ENCODE measurements around the gene KIAA1217. TPM values are rescaled to one million over a fixed set of nuclear protein-coding genes. Genes with fewer than 3 reads are reported as not detected.
"Not testable (repeated sequence)": the region's sequence is repeated elsewhere in the genome, so short reads cannot be mapped to it uniquely, and the experiment has no call there.

The KIAA1217 gene
- total and polyA plus RNA-seq, 12 donors: 6.9 to 49.5 (median 38.4) TPM

GRCh38 chr10:24350070-24350921 is 141.4 kb downstream of the KIAA1217 start:
- 50 to 65% methylated on average over 9 of the region's 9 CpGs for WGBS, 2 donors
- Histone ChIP-seq H3K4me3 (no peak overlapping the region), H3K27me3 (no peaks in the 10 kb centered on the region), H3K27ac (peak overlapping the region in 6 of 10 donors; percentile 7 to 61 (median 40)), H3K9me3 (no peaks in the 10 kb centered on the region), H3K4me1 (peaks cover 0 to 59% (median 29%) of the 10 kb centered on the region in 9 donors), H3K36me3 (no peaks in the 10 kb centered on the region)
- ATAC-seq (peak in 2 of 8 donors; percentile 35 to 37), DNase-seq (no peak)
- intact Hi-C loops (cut with DNase I): loop anchor here in 1 of 10 donors (10.0 kb wide), 1 partner anchor 355 kb away; no protein-coding TSS in a partner anchor
- TF ChIP-seq, protein P1, sequence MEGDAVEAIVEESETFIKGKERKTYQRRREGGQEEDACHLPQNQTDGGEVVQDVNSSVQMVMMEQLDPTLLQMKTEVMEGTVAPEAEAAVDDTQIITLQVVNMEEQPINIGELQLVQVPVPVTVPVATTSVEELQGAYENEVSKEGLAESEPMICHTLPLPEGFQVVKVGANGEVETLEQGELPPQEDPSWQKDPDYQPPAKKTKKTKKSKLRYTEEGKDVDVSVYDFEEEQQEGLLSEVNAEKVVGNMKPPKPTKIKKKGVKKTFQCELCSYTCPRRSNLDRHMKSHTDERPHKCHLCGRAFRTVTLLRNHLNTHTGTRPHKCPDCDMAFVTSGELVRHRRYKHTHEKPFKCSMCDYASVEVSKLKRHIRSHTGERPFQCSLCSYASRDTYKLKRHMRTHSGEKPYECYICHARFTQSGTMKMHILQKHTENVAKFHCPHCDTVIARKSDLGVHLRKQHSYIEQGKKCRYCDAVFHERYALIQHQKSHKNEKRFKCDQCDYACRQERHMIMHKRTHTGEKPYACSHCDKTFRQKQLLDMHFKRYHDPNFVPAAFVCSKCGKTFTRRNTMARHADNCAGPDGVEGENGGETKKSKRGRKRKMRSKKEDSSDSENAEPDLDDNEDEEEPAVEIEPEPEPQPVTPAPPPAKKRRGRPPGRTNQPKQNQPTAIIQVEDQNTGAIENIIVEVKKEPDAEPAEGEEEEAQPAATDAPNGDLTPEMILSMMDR (IDR thresholded peaks at IDR 0.05): no peak

- intact Hi-C loops (cut with DNase I): loop anchor here in 1 of 10 donors (10.0 kb wide), 1 partner anchor 356 kb away; no protein-coding TSS in a partner anchor
- ATAC-seq, H3K36me3 ChIP-seq, H3K9me3 ChIP-seq, DNase-seq, H3K27me3 ChIP-seq, H3K4me3 ChIP-seq: not testable (repeated sequence)
- 82 to 85% methylated on average over 7 of the region's 7 CpGs for WGBS, 2 donors
- Histone ChIP-seq H3K27ac (peak overlapping the region in 2 of 10 donors; percentile 7 to 59), H3K4me1 (peaks cover 0 to 56% (median 29%) of the 10 kb centered on the region in 9 donors)
These were observed 141.9 kb downstream of the KIAA1217 start for GRCh38 chr10:24350922-24351225.

- H3K27me3 ChIP-seq: no peaks in the 10 kb centered on the region
- TF ChIP-seq, protein P1 (IDR thresholded peaks at IDR 0.05): no peak
- no peaks in the 10 kb centered on the region for H3K36me3 ChIP-seq
- peaks cover 0 to 53% (median 29%) of the 10 kb centered on the region in 9 donors for H3K4me1 ChIP-seq
- intact Hi-C loops (cut with DNase I): loop anchor here in 1 of 10 donors (10.0 kb wide), 1 partner anchor 357 kb away; no protein-coding TSS in a partner anchor
- WGBS, 2 donors: 89 to 90% methylated on average over 4 of the region's 4 CpGs
- no peak overlapping the region for H3K27ac ChIP-seq
- no peak overlapping the region for H3K4me3 ChIP-seq
- H3K9me3 ChIP-seq: no peaks in the 10 kb centered on the region
- ATAC-seq (peak in 1 of 8 donors; percentile 25), DNase-seq (no peak)
These were observed 143.0 kb downstream of the KIAA1217 start for GRCh38 chr10:24351961-24352360.

- Histone ChIP-seq H3K9me3 (no peaks in the 10 kb centered on the region), H3K27ac (no peak overlapping the region), H3K4me1 (peaks cover 0 to 49% (median 29%) of the 10 kb centered on the region in 9 donors), H3K4me3 (no peak overlapping the region), H3K27me3 (no peaks in the 10 kb centered on the region), H3K36me3 (no peaks in the 10 kb centered on the region)
- intact Hi-C loops (cut with DNase I): loop anchor here in 1 of 10 donors (10.0 kb wide), 1 partner anchor 358 kb away; no protein-coding TSS in a partner anchor
- 86 to 88% methylated on average over 2 of the region's 2 CpGs for WGBS, 2 donors
- TF ChIP-seq, protein P1 (IDR thresholded peaks at IDR 0.05): no peak
- DNase-seq (no peak), ATAC-seq (no peak)
These were observed 143.5 kb downstream of the KIAA1217 start for GRCh38 chr10:24352399-24352798.

Data from heart right ventricle (tissue), 16 donors.